Ascending aorta (tissue), 2 donors: ENCODE measurements around the gene PASD1. TPM values are rescaled to one million over a fixed set of nuclear protein-coding genes. Genes with fewer than 3 reads are reported as not detected.

Experiments used
- DNase-seq, 2 donors: peaks; one replicate each; pipeline ENCODE4 v3.0.0-alpha.2; 2019; ENCODE audit warnings: low spot score in 2 of 2
- H3K27ac ChIP-seq, 2 donors: fragments of 200-600 bp; sonication (generic); one replicate each; pipeline ENCODE4 v1.5.1; 2016 to 2017; ENCODE audit warnings: mild to moderate bottlenecking in 1 of 2
- H3K27me3 ChIP-seq: fragments of 200-600 bp; sonication (generic); one replicate; pipeline ENCODE4 v1.5.1; 2017
- H3K36me3 ChIP-seq, 2 donors: fragments of 200-600 bp; sonication (generic); one replicate each; pipeline ENCODE4 v1.5.1; 2016
- H3K4me1 ChIP-seq, 2 donors: fragments of 200-600 bp; sonication (generic); one replicate each; pipeline ENCODE4 v1.5.1; 2016 to 2017; ENCODE audit warnings: mild to moderate bottlenecking in 1 of 2
- H3K4me3 ChIP-seq, 2 donors: fragments of 200-600 bp; sonication (generic); one replicate each; pipeline ENCODE4 v1.5.1; 2016 to 2017; ENCODE audit warnings: mild to moderate bottlenecking in 1 of 2
- H3K9me3 ChIP-seq, 2 donors: fragments of 200-600 bp; sonication (generic); one replicate each; pipeline ENCODE4 v1.5.1; 2016
- CTCF ChIP-seq, 3 experiments: fragments of 200-600 bp in 2 of 3; fragments of 450-650 bp in 1 of 3; sonication (generic) in 2 of 3; IDR thresholded peaks; one replicate each; pipeline ENCODE4 v1.5.1; 2016 to 2019; ENCODE audit warnings: antibody characterized with exemption in 3 of 3, mild to moderate bottlenecking in 1 of 3, moderate library complexity in 1 of 3
- intact Hi-C: fragments of 100-400 bp; cut with DNase I; formaldehyde crosslinking; loops from one replicate; pipeline ENCODE4 v1.15.1; 2023
- total RNA-seq: library from RNA; depleted of rRNA; stranded (reverse); fragments of >200 nt; gene quantifications from one replicate; pipeline ENCODE4 v1.1.0, GENCODE V29; 2016

PASD1 gene
- total RNA-seq, 1 donor from 2014 or later: not detected

GRCh38 chrX:151723156-151723760 lies 159.8 kb downstream of the PASD1 start:
- Histone ChIP-seq H3K27ac (no peak overlapping the region), H3K4me3 (no peak overlapping the region), H3K36me3 (no peaks in the 10 kb centered on the region), H3K9me3 (no peaks in the 10 kb centered on the region), H3K27me3 (no peaks in the 10 kb centered on the region), H3K4me1 (no peaks in the 10 kb centered on the region)
- DNase-seq: no peak
- TF ChIP-seq CTCF (IDR thresholded peaks at IDR 0.05): no peak
- intact Hi-C loops: no loop called here

DNA sequence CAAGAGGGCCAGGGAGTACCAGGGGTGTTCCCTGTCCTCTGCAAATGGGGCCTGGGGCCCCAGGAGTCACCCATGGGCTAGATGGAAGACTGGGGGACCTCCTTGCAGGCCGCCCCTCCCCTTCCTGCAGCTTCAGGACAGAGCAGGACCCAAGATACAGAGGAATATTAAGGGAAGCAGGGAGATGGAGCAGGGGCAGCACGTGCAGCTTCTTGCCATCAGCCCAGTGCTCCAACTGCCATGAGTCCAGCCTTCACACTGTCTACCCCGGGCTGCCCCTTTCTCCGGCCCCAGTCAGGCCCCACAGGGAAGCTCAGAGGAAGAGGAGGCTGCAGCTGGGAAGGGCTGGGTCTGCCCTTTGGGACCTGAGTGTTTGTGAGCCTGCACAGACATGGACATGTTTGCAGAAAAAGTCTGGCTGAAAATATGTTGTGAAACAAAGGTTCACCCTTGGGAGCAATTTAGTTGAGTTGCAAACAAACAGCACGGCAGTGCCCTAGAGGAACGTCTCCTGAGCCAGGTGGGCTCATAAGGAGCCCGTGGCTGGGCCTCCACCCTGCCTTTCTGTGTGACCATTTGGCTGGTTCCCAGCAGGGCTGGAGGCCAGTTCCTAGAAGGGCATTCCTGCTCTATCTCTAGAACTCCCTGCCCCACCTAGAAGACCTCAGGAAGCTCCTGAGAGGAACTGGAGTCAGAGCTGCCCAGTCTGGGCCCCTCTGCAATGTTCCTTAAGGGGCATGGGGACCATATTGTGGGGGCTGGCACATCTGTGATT lies 161.3 kb downstream of the PASD1 start:
- DNase-seq: peak in 1 of 2 donors; percentile 50
- H3K27ac ChIP-seq: no peak overlapping the region
- no peak overlapping the region for H3K4me3 ChIP-seq
- intact Hi-C loops: no loop called here
- H3K27me3 ChIP-seq: no peaks in the 10 kb centered on the region
- TF ChIP-seq CTCF (IDR thresholded peaks at IDR 0.05): no peak
- H3K36me3 ChIP-seq: no peaks in the 10 kb centered on the region
- H3K9me3 ChIP-seq: no peaks in the 10 kb centered on the region
- no peaks in the 10 kb centered on the region for H3K4me1 ChIP-seq

GRCh38 chrX:151725338-151725614 lies 161.8 kb downstream of the PASD1 start:
- no peaks in the 10 kb centered on the region for H3K27me3 ChIP-seq

More at GRCh38 chrX:151725338-151725614, 161.8 kb downstream of the PASD1 start:
- Histone ChIP-seq H3K4me1 (no peaks in the 10 kb centered on the region), H3K4me3 (no peak overlapping the region), H3K27ac (no peak overlapping the region), H3K36me3 (no peaks in the 10 kb centered on the region), H3K9me3 (no peaks in the 10 kb centered on the region)
- TF ChIP-seq CTCF (IDR thresholded peaks at IDR 0.05): no peak
- intact Hi-C loops: no loop called here
- no peak for DNase-seq

Other genes starting within 250 kb of the PASD1 start
- 10.0 TPM for gene VMA21, start 166.5 kb upstream of the PASD1 start, total RNA-seq
- not detected for gene PRRG3, start 131.8 kb downstream of the PASD1 start, total RNA-seq
- not detected for gene FATE1, start 152.4 kb downstream of the PASD1 start, total RNA-seq
- not detected for gene CNGA2, start 171.1 kb downstream of the PASD1 start, total RNA-seq